NB4 (cell line): Measurements from ENCODE around the gene LRRC61.
"Not testable (repeated sequence)": the region's sequence is repeated elsewhere in the genome, so short reads cannot be mapped to it uniquely, and the experiment has no call there.

Source experiments
- DNase-seq: peaks from one replicate; pipeline ENCODE4 v3.0.0; 2010; ENCODE audit warnings: low read depth
- H3K4me3 ChIP-seq: one replicate; pipeline ENCODE4 v1.5.1; 2011; ENCODE audit warnings: mild to moderate bottlenecking, low read depth, low read length, moderate library complexity
- CTCF ChIP-seq: IDR thresholded peaks from one replicate; pipeline ENCODE4 v1.5.1; 2012; ENCODE audit warnings: low read depth, low read length
- MYC ChIP-seq: IDR thresholded peaks from 2 replicates; pipeline ENCODE4 v1.6.1; 2011; ENCODE audit warnings: low read depth, low read length
- POLR2A ChIP-seq: IDR thresholded peaks from 2 replicates; pipeline ENCODE4 v1.6.1; 2011; ENCODE audit warnings: mild to moderate bottlenecking; ENCODE audit not compliant: insufficient read length; ENCODE audit errors: extremely low read depth

The LRRC61 gene, protein sequence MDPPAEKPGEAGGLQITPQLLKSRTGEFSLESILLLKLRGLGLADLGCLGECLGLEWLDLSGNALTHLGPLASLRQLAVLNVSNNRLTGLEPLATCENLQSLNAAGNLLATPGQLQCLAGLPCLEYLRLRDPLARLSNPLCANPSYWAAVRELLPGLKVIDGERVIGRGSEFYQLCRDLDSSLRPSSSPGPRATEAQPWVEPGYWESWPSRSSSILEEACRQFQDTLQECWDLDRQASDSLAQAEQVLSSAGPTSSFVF

DNA sequence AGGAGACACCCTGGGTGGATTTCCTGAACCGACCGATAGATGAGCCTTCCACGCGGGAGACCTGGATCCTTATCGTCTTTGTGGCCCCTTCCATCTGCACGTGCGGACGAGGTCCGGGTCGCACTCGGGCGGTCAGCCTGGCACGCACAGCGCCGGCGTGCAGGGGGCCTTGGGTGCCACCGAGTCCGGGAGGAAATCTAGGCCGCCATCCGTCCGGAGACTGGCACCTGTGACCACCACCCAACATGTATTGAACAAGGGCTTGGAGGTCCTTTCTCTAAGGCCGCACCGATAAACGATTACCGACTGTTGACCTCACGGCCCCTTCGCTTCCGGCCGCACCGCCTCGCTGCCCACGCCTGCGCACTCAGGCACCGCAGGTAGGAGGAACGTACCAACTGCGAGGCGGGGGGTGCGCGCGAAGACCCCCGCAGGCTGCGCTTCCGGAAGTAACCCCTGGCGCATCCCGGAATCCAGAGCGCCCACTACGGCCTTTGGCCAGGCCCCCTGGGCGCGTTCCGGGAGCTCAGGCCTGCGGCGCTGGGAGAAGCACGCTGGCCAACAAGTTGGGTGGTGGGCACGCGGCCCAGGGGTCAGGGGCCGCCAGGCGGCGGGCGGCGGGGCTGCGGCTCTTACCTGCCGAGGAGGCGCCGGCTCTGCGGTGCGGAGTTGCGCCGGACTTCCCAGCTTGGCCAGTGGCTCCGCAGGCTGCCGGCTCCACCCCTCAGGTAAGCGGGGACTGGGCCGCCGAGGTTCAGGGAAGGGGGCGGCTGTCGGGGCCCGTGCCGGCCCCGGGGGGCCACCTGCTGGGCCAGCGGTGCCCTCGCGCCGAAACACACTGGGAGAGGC, at the start of gene LRRC61, which contains the start of gene ACTR3C:
TSS of gene LRRC61 (plus strand) at position 523 of the 849 bp plus-strand sequence. CDS start 13,507 bp downstream, outside the sequence.
TSS of gene ACTR3C (minus strand) at position 713 of the 849 bp plus-strand sequence. CDS start 28,249 bp downstream, outside the sequence.
- peak; percentile 57 for DNase-seq
- TF ChIP-seq POLR2A, result no peak
- no peak for TF ChIP-seq MYC
- TF ChIP-seq CTCF, result no peak
- peak within 1 kb of the TSS; percentile 57 for H3K4me3 ChIP-seq

GRCh38 chr7:150276132-150276695, 46.9 kb upstream of the LRRC61 start:
- not testable (repeated sequence) for H3K4me3 ChIP-seq
- peak; percentile 62 for TF ChIP-seq CTCF
- peak; percentile 48 for DNase-seq

- H3K4me3 ChIP-seq, DNase-seq: not testable (repeated sequence)
These were observed 44.8 kb upstream of the LRRC61 start for GRCh38 chr7:150278383-150278782.

- not testable (repeated sequence) for DNase-seq, H3K4me3 ChIP-seq
These were observed 41.3 kb upstream of the LRRC61 start for GRCh38 chr7:150281681-150282403.

- H3K4me3 ChIP-seq, result not testable (repeated sequence)
- peak; percentile 20 for DNase-seq
These were observed 40.0 kb upstream of the LRRC61 start for GRCh38 chr7:150283111-150283510.

DNA sequence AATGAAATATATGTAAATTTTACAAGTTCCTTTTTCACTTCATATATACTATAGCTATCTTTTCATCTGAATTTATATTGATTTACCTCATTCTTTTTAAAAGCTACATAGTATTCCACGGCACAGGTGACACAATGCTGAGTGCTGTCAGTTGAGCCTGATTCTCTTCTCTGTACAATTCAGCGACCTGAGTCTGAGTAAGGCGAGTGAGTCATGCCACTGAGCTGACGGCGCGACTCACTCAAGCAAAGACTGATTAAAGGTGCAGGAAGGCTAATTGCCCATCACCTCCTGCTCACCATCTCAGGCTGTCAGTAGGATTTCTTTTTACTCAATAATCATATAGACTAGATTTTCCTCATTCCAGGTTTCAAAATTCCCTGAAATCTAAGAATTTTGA, 39.5 kb upstream of the LRRC61 start:
- not testable (repeated sequence) for H3K4me3 ChIP-seq, DNase-seq

- DNase-seq, result peak; percentile 60
- not testable (repeated sequence) for H3K4me3 ChIP-seq
- TF ChIP-seq CTCF, result peak; percentile 38
These were observed 37.1 kb upstream of the LRRC61 start for GRCh38 chr7:150285849-150286754.

- H3K4me3 ChIP-seq, result not testable (repeated sequence)
- DNase-seq, result peak; percentile 60
These were observed 35.3 kb upstream of the LRRC61 start for GRCh38 chr7:150287815-150288214.

- not testable (repeated sequence) for DNase-seq, H3K4me3 ChIP-seq
These were observed 34.3 kb upstream of the LRRC61 start for GRCh38 chr7:150288816-150289215.

- not testable (repeated sequence) for DNase-seq, H3K4me3 ChIP-seq
These were observed 32.8 kb upstream of the LRRC61 start for GRCh38 chr7:150290317-150290716.

- not testable (repeated sequence) for H3K4me3 ChIP-seq, DNase-seq
These were observed 28.1 kb upstream of the LRRC61 start for GRCh38 chr7:150295027-150295426.

- DNase-seq, H3K4me3 ChIP-seq: not testable (repeated sequence)
These were observed 27.5 kb upstream of the LRRC61 start for GRCh38 chr7:150295614-150296013.

GRCh38 chr7:150296802-150297201, 26.4 kb upstream of the LRRC61 start:
- DNase-seq, H3K4me3 ChIP-seq: not testable (repeated sequence)
